Renal cortical epithelial cell (primary cell): ENCODE measurements around the gene RBP7. TPM values are rescaled to one million over a fixed set of nuclear protein-coding genes. Genes with fewer than 3 reads are reported as not detected.
A peak's percentile ranks its signal among the peaks of the same experiment; 100 is the strongest.
"Not testable (repeated sequence)": the region's sequence is repeated elsewhere in the genome, so short reads cannot be mapped to it uniquely, and the experiment has no call there.

Experiments used
- DNase-seq: peaks from one replicate; pipeline ENCODE4 v3.0.0-alpha.2; 2011; ENCODE audit warnings: low read depth
- total RNA-seq: library from RNA; depleted of rRNA; stranded (reverse); fragments of >200 nt; gene quantifications from 2 replicates; pipeline ENCODE4 v1.2.3, GENCODE V29; 2014

Gene RBP7
- total RNA-seq, 1 donor from 2014 or later = 0.25 TPM

GRCh38 chr1:10028956-10029500 is 32.0 kb downstream of the RBP7 start:
- DNase-seq = not testable (repeated sequence)

- peak; percentile 41 for DNase-seq
Measured at GRCh38 chr1:10031461-10031860, 34.4 kb downstream of the RBP7 start.

DNA sequence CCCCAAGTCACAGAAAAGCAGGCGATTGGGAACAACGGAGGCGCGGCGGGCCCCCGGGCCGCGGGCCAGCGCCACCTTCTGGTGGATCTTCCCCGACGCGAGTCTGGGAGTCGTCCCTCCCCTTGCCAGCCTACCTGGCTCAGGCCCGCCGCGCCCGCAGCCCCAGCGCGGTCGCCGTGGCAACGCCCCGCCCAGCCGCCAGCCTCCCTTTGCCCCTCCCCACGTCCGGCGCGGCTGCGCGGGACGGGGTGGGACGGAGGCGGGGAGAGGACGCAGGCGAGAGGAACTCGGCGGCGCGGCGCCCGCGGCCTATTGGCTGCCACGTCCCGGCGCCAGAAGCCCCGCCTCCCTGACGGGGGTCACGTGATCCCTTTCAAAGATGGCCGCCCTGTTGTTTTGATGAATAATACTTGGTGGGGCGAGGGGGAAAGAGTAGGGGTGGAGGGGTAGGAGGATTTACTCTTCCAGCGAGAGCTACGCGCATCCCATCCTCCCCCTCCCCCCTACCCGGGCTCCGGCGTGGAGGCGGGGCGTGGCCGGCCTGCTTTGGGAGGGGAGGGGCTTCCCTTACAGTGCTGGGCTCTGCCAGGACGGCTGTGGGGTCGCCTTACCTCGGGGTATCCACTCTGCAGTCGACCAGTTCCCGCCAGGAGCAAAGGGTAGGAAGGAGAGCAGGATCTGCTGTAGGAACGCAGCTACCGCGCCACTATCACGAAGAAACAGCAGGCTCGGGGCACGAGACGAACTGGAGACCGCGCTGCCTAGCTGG is 35.7 kb downstream of the RBP7 start, which contains the start of gene UBE4B:
TSS of gene UBE4B (plus strand) at position 369 of the 769 bp plus-strand sequence. CDS start 713 bp downstream, outside the sequence.
- peak; percentile 86 for DNase-seq

- DNase-seq = peak; percentile 37
Measured at GRCh38 chr1:10033359-10033845, 36.4 kb downstream of the RBP7 start.

- no peak for DNase-seq
Measured at GRCh38 chr1:10042746-10043145, 45.7 kb downstream of the RBP7 start.

GRCh38 chr1:10045480-10046355 is 48.7 kb downstream of the RBP7 start:
- no peak for DNase-seq

- no peak for DNase-seq
Measured at GRCh38 chr1:10046356-10047085, 49.5 kb downstream of the RBP7 start.

GRCh38 chr1:10048601-10049000 is 51.6 kb downstream of the RBP7 start:
- no peak for DNase-seq

GRCh38 chr1:10050611-10051010 is 53.6 kb downstream of the RBP7 start:
- no peak for DNase-seq

GRCh38 chr1:10051656-10052055 is 54.6 kb downstream of the RBP7 start:
- no peak for DNase-seq

GRCh38 chr1:10052347-10052746 is 55.3 kb downstream of the RBP7 start:
- DNase-seq = no peak

GRCh38 chr1:10054465-10054864 is 57.4 kb downstream of the RBP7 start:
- no peak for DNase-seq

DNA sequence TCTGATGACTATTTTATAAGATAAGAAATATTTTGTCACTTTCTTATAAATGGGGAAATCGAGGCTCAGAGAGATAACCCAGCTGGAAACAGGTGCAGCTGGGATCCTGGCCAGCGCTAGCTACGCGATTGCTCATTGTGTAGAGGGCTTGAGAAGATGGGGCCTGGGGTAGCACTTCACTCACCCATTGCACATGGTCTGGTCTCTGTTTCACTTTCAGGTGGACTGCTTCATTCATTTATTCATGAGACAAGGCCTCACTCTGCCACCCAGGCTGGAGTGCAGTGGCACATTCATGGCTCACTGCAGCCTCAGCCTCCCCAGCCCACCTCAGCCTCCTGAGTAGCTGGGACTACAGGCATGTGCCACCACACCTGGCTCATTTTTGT is 59.6 kb downstream of the RBP7 start:
- no peak for DNase-seq

DNA sequence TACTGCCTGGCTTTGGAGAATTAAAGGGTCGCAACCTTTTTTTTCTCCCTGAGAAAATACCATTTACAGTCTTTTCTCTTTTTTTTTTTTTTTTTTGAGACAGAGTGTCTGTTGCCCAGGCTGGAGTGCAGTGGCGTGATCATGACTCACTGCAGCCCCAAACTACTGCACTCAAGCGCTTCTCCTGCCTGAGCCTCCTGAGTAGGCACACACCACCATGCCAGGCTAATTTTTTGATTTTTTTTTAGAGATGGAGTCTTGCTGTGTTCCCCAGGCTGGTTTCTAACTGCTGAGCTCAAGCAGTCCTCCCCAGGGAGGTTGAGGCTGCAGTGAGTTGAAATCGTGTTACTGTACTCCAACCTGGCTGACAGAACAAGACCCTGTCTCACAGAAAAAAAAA is 60.3 kb downstream of the RBP7 start:
- peak; percentile 39 for DNase-seq

DNA sequence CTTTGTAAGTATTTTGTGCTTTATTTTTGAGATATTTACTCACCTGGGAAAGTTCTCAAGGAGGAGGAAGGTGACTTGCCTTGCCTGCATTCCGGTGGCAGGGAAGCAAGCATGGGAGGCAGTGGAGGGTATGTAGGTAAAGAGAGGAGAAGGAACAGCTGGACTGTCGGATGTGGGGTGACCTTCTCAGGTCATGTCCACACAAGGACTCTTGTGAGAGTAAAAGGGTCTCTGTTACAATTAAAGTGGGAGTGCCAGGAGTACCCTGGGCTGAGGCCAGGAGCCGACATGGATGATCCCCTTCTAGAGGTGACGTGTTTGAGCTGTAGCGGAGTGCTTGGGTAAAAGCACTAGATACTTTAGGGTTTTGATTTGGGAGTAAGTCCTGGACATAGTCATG is 60.8 kb downstream of the RBP7 start:
- no peak for DNase-seq

GRCh38 chr1:10059342-10059718 is 62.3 kb downstream of the RBP7 start:
- DNase-seq = no peak

DNA sequence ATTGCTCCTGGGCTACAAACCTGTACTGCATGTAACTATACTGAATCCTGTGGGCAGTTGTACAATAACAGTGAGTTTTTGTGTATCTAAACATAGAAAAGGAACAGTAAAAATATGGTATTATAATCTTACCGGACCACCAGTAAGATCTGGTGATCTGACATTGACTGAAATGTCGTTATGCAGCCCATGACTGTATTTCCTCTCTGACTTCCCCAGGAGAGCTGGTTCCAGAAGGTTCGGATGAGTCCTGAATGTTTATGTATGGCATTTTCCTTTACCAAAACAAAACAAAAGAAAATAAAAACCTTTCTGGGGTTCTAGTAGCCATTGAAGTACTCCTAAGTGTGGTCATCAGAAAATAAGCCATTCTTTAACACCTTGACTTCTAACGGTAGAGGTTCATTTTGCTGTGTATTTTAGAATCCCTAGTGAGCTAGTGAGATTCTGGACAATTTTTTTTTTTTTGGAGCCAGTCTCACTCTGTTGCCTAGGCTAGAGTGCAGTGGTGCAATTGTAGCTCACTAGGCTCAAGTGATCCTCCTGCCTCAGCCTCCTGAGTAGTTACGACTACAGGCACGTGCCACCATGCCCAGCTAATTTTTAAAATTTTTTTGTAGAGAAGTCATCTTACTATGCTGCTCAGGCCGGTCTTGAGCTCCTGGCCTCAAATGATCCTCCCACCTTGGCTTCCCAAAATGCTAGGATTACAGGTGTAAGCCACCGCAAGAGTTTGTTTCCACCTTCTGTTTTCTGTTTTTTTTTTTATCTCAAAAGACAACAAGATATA is 63.5 kb downstream of the RBP7 start:
- DNase-seq = no peak

GRCh38 chr1:10061276-10061675 is 64.2 kb downstream of the RBP7 start:
- no peak for DNase-seq

GRCh38 chr1:10063878-10064277 is 66.8 kb downstream of the RBP7 start:
- DNase-seq = no peak

DNA sequence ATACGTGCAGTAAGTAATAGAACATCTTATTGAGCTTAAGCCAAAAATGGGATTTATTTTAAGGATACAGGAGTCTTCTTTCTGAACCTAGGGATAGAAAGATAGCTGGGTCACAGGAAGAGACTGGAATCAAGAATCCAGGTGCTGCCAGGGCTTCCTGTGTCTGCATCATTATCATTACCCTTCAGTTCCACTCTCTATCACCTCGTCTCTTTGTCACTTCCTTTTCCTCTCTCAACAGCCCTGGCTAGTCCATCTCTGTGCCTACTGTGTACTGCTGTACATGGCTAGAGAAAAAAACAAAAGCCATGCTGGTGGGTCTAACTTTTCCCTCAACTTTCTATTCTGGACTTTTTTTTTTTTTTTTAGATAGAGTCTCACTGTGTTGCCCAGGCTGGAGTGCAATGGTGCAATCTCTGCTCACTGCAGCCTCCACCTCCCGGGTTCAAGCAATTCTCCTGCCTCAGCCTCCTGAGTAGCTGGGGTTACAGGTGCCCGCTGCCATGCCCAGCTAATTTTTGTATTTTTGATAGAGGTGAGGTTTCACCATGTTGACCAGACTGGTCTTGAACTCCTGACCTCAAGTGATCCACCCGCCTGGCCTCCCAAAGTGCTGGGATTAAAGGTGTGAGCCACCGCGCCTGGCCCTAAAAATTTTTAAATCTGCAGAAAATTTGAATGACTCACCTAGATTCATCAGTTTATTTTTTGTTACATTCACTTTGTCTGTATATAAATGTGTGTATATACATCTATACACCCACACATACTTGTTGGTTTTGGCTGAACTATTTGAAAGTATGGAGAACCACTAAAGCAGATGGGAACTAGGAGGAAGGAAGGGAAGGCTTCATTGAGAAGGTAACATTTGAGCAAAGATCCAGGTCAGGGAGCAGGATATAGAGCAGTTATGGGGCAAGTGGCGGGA is 67.7 kb downstream of the RBP7 start:
- DNase-seq = no peak
